IPS DF 6.9 (cell line): Measurements from ENCODE around the gene CXCL11.
"Not testable (repeated sequence)": the region's sequence is repeated elsewhere in the genome, so short reads cannot be mapped to it uniquely, and the experiment has no call there.

Source experiments
- DNase-seq: peaks from one replicate; pipeline ENCODE4 v3.0.0-alpha.2; 2013; ENCODE audit warnings: low read depth, low spot score
- H3K27ac ChIP-seq: one replicate; pipeline ENCODE4 v1.5.1; 2013; ENCODE audit warnings: low read length, control low read depth
- H3K27me3 ChIP-seq: 2 replicates; pipeline ENCODE4 v1.6.1; 2013; ENCODE audit warnings: mild to moderate bottlenecking, low read length; ENCODE audit not compliant: control insufficient read depth, insufficient read depth
- H3K36me3 ChIP-seq: 2 replicates; pipeline ENCODE4 v1.6.1; 2013; ENCODE audit warnings: low read length; ENCODE audit not compliant: control insufficient read depth, insufficient read depth
- H3K4me1 ChIP-seq: 2 replicates; pipeline ENCODE4 v1.6.1; 2013; ENCODE audit warnings: low read length; ENCODE audit not compliant: control insufficient read depth, insufficient read depth
- H3K4me3 ChIP-seq: 2 replicates; pipeline ENCODE4 v1.5.1; 2013; ENCODE audit warnings: mild to moderate bottlenecking, low read length
- H3K9me3 ChIP-seq: 2 replicates; pipeline ENCODE4 v1.6.1; 2013; ENCODE audit warnings: low read length, inconsistent platforms; ENCODE audit not compliant: control insufficient read depth, insufficient read depth
- WGBS: extraction: QIAGEN DNeasy Blood & Tissue Kit; methylation state at CpG from one replicate; pipeline ENCODE4 v1.1.7; 2013; ENCODE audit warnings: mixed read lengths, missing lambda C conversion rate; ENCODE audit not compliant: insufficient read length, insufficient coverage; 5-methylcytosine and 5-hydroxymethylcytosine counted together

Gene CXCL11

GRCh38 chr4:76002176-76002575 is 33.7 kb downstream of the CXCL11 start:
- Histone ChIP-seq H3K4me3 (no peak overlapping the region), H3K9me3 (no peaks in the 10 kb centered on the region), H3K4me1 (no peaks in the 10 kb centered on the region), H3K36me3 (no peaks in the 10 kb centered on the region), H3K27me3 (no peaks in the 10 kb centered on the region), H3K27ac (no peak overlapping the region)
- WGBS, result no CpG with 5 or more reads among the region's 4 CpGs
- DNase-seq, result no peak

GRCh38 chr4:76001700-76002099 is 34.2 kb downstream of the CXCL11 start:
- Histone ChIP-seq H3K27ac (no peak overlapping the region), H3K4me3 (no peak overlapping the region), H3K36me3 (no peaks in the 10 kb centered on the region), H3K27me3 (no peaks in the 10 kb centered on the region), H3K4me1 (no peaks in the 10 kb centered on the region), H3K9me3 (no peaks in the 10 kb centered on the region)
- no CpG with 5 or more reads among the region's 7 CpGs for WGBS
- no peak for DNase-seq

- Histone ChIP-seq H3K27ac (no peak overlapping the region), H3K9me3 (no peaks in the 10 kb centered on the region), H3K27me3 (no peaks in the 10 kb centered on the region), H3K4me3 (no peak overlapping the region), H3K4me1 (no peaks in the 10 kb centered on the region), H3K36me3 (no peaks in the 10 kb centered on the region)
- WGBS, result no CpG with 5 or more reads among the region's 1 CpG
- DNase-seq, result no peak
Measured at GRCh38 chr4:76000279-76000678, 35.6 kb downstream of the CXCL11 start.

GRCh38 chr4:75998525-75999147 is 37.2 kb downstream of the CXCL11 start:
- not testable (repeated sequence) for H3K4me1 ChIP-seq, H3K9me3 ChIP-seq, DNase-seq, H3K27me3 ChIP-seq, H3K27ac ChIP-seq, H3K36me3 ChIP-seq, H3K4me3 ChIP-seq
- WGBS, result no CpG with 5 or more reads among the region's 2 CpGs

DNA sequence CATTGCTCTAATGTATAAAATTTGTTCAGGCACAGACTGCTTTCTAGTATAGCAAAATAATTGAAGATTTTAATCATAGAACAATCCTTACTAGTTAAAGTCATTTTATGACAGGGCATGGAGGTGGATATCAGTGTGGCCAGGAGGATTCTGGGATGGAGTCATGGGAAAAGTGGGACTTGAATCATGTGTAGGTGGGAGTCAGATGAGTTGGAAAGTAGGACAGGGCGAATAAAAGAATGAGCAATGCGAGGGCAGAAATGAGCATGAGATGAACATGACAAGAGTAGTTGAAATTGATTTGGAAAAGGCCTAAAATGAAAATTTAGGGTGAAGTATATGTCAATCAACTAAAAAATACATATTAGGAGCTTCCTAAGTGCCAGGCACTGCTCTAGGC is 37.9 kb downstream of the CXCL11 start:
- no peaks in the 10 kb centered on the region for H3K4me1 ChIP-seq
- no peaks in the 10 kb centered on the region for H3K27me3 ChIP-seq
- no peak overlapping the region for H3K27ac ChIP-seq
- no CpG with 5 or more reads among the region's 2 CpGs for WGBS
- no peak for DNase-seq
- H3K9me3 ChIP-seq, result no peaks in the 10 kb centered on the region
- no peaks in the 10 kb centered on the region for H3K36me3 ChIP-seq
- H3K4me3 ChIP-seq, result no peak overlapping the region

DNA sequence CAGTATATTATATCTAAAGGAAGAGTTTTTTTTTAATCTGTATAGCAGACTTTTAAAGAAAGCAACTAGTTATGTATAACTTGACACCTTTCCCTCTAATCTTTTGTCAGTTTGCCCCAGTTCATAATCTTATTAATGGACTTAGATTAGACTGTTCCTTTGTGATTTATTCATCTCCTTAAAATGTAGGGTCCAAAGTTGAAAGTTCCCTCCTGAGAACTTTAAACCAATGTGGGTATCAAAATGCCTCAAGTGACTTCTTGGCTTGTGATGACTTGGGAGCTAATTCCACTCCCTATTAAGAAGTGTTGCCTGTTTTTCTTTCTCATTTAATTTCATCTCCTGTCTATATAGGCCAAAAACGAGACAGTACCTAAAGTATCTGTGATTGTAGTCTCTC is 38.8 kb downstream of the CXCL11 start:
- H3K27me3 ChIP-seq, result no peaks in the 10 kb centered on the region
- H3K36me3 ChIP-seq, result no peaks in the 10 kb centered on the region
- no peaks in the 10 kb centered on the region for H3K4me1 ChIP-seq
- H3K9me3 ChIP-seq, result no peaks in the 10 kb centered on the region
- WGBS, result no CpG with 5 or more reads among the region's 1 CpG
- no peak for DNase-seq
- H3K4me3 ChIP-seq, result no peak overlapping the region
- no peak overlapping the region for H3K27ac ChIP-seq

DNA sequence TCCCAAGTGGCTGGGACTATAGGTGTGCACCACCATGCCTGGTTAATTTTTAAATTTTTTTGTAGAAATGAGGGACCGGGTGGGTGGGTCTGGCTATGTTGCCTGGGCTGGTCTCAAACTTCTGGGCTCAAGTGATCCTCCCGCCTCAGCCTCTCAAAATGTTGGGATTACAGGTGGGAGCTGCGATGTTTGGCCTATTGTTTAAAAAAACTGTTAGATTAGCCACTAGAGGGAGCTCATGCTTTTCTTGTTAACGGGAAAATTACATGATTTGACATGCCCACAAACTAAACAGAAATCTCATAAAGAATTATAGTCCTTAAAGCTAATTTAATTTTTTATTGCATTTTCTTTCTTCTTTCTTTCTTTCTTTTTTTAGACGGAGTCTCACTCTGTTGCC is 40.1 kb downstream of the CXCL11 start:
- Histone ChIP-seq H3K9me3 (no peaks in the 10 kb centered on the region), H3K27ac (no peak overlapping the region), H3K4me1 (no peaks in the 10 kb centered on the region), H3K4me3 (no peak overlapping the region), H3K36me3 (no peaks in the 10 kb centered on the region), H3K27me3 (no peaks in the 10 kb centered on the region)
- no peak for DNase-seq
- WGBS, result no CpG with 5 or more reads among the region's 5 CpGs

GRCh38 chr4:75992462-75992861 is 43.4 kb downstream of the CXCL11 start:
- no peaks in the 10 kb centered on the region for H3K9me3 ChIP-seq
- no peak for DNase-seq
- H3K27ac ChIP-seq, result no peak overlapping the region
- H3K27me3 ChIP-seq, result no peaks in the 10 kb centered on the region
- no peaks in the 10 kb centered on the region for H3K36me3 ChIP-seq
- no peaks in the 10 kb centered on the region for H3K4me1 ChIP-seq
- WGBS, result no CpG with 5 or more reads among the region's 1 CpG
- H3K4me3 ChIP-seq, result no peak overlapping the region

GRCh38 chr4:75989846-75990528 is 45.9 kb downstream of the CXCL11 start:
- H3K4me3 ChIP-seq, result peak overlapping the region; percentile 98
- H3K36me3 ChIP-seq, result no peaks in the 10 kb centered on the region
- no peaks in the 10 kb centered on the region for H3K27me3 ChIP-seq
- H3K4me1 ChIP-seq, result no peaks in the 10 kb centered on the region
- no peak for DNase-seq
- no peak overlapping the region for H3K27ac ChIP-seq
- WGBS, result no CpG with 5 or more reads among the region's 20 CpGs
- no peaks in the 10 kb centered on the region for H3K9me3 ChIP-seq

GRCh38 chr4:75985116-75985515 is 50.8 kb downstream of the CXCL11 start:
- WGBS, result no CpG with 5 or more reads among the region's 3 CpGs
- H3K27ac ChIP-seq, result no peak overlapping the region
- H3K9me3 ChIP-seq, result no peaks in the 10 kb centered on the region
- DNase-seq, result no peak
- no peaks in the 10 kb centered on the region for H3K27me3 ChIP-seq
- no peak overlapping the region for H3K4me3 ChIP-seq
- no peaks in the 10 kb centered on the region for H3K4me1 ChIP-seq
- no peaks in the 10 kb centered on the region for H3K36me3 ChIP-seq
